ENCODE data around the gene PELI2.

- TF ChIP-seq, protein P1, sequence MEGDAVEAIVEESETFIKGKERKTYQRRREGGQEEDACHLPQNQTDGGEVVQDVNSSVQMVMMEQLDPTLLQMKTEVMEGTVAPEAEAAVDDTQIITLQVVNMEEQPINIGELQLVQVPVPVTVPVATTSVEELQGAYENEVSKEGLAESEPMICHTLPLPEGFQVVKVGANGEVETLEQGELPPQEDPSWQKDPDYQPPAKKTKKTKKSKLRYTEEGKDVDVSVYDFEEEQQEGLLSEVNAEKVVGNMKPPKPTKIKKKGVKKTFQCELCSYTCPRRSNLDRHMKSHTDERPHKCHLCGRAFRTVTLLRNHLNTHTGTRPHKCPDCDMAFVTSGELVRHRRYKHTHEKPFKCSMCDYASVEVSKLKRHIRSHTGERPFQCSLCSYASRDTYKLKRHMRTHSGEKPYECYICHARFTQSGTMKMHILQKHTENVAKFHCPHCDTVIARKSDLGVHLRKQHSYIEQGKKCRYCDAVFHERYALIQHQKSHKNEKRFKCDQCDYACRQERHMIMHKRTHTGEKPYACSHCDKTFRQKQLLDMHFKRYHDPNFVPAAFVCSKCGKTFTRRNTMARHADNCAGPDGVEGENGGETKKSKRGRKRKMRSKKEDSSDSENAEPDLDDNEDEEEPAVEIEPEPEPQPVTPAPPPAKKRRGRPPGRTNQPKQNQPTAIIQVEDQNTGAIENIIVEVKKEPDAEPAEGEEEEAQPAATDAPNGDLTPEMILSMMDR (IDR thresholded peaks at IDR 0.05; ENCODE audit: insufficient read depth, low read length, poor library complexity, severe bottlenecking): no peak
- TF ChIP-seq EZH2phosphoT487 (conservative IDR thresholded peaks at IDR 0.05; ENCODE audit: low read length): no peak
Measured at GRCh38 chr14:56117765-56118610, at the start of gene PELI2.

Data from SU-DHL-6 (cell line).